Endothelial cell of hepatic sinusoid (primary cell): ENCODE measurements around the gene ASCL1.

Experiments
- in situ Hi-C: cut with HindIII; loops from 2 replicates; pipeline ENCODE4 v1.10.0; 2017; ENCODE audit warnings: low sequenced_read_pairs

ASCL1 gene

DNA sequence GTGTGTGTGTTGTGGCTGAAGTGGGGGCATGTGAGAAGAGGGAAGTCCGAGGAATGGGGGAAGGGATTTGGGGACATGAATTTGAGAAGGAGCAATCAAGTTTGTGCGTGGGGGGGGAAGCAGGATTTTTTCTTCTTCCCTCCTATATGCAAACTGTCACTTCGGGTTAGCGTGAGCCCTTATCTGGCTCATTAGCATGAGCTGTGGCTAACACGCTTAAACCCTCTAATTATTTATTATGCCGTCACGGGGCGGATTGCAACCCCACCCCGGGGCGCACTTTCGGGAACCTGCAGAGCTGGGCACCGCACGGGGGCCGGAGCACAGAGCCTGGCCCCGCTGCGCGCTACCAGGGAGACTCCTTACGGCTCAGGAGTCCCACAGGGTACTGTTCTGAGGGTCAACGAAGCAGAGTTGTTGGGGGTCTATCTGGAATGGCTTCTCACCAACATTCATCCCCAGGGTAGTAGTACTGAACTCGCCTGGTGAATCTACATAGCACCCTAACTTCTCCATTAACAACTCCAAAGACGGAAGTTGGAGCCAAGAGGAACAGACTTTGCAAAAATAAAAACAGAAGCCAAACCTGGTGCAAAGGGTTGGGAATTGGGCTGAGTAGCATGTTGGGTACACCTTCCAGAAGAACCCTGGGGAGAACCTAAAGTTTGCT is 6.4 kb upstream of the ASCL1 start:
- in situ Hi-C loops, result no loop called here

DNA sequence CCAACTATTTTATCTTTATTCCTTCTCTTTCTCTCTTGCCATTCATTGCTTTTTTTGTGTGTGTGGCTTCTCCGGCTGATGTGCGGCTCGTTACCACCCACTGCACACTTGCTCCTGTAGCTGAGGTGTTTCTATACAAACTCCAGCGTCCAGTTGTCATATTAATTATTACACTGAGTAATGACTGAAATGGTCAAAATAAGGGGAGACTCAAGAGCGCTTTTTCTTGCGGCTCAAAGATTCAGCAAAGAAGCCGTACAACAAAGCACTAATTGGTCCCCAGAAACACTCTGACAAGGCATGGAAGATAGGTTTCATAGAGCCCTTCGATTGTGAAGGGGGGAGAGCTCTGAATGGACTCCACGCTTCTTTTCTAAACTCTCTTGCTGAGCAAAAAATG is 5.6 kb upstream of the ASCL1 start:
- in situ Hi-C loops, result no loop called here

DNA sequence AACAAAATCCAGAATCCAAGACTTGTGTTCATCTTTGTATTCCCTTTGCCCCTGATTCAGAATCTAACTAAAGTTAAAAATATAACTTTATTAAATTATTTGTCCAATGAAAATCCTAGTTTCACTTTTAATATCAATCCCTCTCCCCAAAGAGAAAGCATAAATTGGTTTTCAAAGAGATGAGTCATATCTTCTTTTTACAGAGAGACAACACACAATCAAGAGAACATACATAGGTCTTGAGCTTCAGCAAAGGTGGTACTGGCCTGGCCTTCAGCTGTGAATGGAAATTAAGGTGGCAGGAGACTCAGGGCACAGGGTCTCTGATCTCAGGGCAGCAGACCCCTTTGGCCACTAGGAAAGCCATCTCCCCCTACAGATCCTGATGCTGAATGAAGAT is 4.3 kb upstream of the ASCL1 start:
- in situ Hi-C loops, result no loop called here

DNA sequence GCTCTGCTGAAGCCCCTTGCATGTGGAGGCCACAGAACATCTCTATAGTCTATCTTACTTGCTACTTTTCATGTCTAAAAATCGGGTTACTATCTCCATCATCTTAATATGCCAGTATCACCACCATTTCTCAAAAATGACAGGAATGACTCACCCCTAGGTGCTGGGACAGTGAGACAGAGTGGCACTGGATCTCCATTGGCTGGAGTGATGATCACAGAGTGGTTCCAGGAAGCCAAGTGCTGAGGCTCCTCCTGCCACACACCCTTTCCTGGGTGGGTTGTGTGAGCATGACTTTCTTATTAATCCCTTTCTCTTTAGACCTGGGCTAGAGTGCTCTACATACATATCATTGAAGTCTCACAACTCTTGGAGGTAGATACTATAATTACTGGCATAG is 3.3 kb upstream of the ASCL1 start:
- in situ Hi-C loops, result no loop called here

DNA sequence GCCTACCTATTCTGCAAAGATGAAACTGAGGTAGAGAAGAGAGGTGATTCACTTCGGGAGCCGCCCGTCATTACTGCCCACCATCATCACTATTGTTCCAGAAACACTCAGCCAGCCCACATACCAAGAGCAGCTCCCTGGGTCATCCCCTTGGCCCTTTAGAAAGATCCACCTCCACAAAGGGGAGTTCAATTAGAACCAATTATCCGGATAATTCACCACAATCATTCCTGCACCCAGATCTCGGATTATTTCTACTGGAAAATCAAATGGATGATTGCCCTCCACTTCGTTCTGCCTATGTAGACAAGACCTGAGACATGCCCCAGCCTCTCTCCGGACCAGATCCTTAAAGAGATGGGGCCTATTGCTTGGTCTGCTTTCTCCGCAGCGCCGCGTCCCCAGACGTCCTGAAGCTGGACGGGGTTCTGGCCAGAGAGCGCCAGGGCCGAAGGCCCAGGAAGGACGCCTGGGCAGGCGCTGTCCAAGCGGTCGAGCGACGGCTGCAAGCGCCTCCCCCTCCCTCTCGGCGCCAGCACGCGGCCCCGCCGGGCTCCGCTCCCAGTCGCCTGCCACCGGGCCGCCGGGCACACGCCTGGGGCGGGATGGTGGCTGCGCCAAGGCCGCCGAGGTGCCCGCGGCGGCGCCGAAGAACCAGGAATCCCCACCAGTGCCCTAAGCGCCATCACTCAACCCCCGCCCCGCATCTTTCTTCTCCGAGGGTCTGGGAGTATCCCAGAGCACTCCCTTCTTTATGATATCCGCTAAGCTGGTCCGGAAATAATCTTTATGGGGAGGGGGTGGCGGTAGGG is 1.3 kb upstream of the ASCL1 start:
- in situ Hi-C loops, result no loop called here

DNA sequence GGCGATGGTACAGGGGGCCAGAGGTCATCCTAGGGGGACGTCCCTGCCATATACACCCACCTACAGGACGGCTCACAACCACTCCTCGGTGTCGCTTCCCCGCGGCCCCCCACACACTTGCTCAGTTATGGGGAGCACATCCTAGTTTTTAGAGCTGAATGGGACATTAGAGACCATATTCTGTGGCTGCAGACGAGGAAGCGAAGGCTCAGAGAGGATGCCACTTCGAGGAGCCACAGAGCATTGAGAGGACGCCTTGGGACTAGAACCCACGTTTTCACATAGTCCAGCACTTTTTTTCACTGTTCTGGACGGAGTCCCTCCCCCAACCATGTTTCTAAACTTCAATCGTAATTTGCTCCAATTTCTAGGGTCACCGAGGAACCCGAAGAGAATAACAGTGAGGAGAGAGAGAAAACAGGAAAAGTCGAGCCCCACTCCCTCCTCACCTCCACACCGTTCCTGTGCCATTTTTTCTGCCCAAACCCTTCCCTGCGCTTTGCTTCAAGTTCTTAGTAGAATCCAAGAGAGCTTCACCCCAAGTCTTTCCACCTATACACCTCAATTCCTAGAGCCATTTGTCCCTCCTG is 641 bp upstream of the ASCL1 start:
- in situ Hi-C loops, result no loop called here

DNA sequence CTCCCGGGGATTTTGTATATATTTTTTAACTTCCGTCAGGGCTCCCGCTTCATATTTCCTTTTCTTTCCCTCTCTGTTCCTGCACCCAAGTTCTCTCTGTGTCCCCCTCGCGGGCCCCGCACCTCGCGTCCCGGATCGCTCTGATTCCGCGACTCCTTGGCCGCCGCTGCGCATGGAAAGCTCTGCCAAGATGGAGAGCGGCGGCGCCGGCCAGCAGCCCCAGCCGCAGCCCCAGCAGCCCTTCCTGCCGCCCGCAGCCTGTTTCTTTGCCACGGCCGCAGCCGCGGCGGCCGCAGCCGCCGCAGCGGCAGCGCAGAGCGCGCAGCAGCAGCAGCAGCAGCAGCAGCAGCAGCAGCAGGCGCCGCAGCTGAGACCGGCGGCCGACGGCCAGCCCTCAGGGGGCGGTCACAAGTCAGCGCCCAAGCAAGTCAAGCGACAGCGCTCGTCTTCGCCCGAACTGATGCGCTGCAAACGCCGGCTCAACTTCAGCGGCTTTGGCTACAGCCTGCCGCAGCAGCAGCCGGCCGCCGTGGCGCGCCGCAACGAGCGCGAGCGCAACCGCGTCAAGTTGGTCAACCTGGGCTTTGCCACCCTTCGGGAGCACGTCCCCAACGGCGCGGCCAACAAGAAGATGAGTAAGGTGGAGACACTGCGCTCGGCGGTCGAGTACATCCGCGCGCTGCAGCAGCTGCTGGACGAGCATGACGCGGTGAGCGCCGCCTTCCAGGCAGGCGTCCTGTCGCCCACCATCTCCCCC is 777 bp downstream of the ASCL1 start:
- in situ Hi-C loops, result no loop called here

DNA sequence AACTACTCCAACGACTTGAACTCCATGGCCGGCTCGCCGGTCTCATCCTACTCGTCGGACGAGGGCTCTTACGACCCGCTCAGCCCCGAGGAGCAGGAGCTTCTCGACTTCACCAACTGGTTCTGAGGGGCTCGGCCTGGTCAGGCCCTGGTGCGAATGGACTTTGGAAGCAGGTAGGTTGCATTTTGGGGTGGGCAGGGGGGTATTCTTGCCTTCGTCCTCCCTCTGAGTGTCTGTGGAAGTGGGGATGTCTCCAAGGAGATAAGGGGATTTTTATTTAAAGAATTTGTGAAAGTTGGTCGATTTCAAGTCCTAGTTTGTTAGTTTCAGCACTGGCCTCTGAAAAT is 1.3 kb downstream of the ASCL1 start:
- in situ Hi-C loops, result no loop called here

DNA sequence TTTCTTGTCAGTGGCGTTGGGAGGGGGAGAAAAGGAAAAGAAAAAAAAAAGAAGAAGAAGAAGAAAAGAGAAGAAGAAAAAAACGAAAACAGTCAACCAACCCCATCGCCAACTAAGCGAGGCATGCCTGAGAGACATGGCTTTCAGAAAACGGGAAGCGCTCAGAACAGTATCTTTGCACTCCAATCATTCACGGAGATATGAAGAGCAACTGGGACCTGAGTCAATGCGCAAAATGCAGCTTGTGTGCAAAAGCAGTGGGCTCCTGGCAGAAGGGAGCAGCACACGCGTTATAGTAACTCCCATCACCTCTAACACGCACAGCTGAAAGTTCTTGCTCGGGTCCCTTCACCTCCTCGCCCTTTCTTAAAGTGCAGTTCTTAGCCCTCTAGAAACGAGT is 1.9 kb downstream of the ASCL1 start:
- in situ Hi-C loops, result no loop called here

DNA sequence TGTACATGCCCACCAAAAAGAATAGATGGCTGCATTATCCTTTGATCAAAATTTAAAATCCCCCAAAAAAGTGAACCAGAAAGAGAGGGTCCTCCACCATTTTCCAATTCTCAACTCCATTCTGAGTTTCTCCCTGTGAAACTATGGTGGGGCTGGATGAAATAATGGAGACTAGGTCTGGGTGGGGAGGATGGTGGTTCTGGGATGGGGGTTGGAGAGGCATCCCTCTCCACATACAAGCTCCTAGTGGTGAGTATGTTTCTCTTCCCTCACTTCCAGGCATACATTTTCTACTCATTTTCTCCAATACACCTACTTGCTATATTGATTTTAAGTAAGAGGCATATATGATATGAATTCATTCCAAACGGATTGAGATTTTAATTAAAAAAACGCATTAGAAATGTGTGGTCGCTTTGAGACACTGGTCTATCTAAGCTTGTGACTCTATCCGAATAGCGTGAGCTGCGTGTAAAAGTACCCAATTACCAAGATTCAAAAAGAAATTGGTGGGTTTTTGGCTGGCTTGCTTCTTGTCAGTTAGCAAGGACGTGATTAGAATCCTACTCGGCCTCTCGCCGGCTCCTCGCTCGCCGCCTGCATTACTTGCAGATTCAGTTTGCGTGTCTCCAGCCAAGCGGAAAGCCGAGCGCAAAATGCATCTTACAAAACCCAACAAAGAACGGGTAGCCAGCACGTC is 3.4 kb downstream of the ASCL1 start:
- in situ Hi-C loops, result no loop called here

DNA sequence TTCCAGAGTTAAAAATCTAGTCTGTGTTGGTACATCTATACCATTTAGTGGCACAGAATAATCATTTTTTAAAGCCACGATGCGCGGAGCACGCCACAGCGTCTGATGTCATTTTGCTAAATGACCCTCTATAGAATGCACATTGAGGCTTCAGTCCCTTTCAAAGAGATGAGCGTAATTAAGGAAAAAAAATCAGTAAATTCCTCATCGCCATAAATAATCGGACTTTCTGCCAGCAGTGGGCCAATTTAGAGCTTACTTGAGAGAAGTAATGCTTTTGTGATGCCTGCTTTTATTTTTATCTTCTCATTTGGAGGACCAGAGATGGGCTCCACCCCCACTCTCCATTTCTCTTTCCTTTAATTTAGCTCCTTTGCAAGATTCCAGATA is 4.0 kb downstream of the ASCL1 start:
- in situ Hi-C loops, result no loop called here

DNA sequence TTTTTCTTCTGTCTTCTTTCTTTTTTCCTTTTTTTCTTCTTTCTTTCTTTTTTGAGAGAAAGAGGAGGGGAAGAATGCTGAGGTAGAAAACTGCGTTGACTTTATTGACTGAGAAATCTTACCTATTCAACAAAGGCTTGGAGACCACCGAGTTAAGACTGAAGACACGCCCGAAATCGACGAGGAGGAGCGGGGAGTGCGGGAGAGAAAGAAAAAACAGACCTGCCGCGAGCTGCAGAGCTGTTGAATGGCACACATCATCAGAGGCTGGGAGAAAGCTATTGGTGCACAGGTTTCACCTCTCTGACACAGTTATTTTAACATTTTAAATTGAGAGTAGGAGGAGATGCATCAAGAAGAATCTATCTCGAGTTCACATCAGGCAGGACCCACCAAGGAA is 5.1 kb downstream of the ASCL1 start:
- in situ Hi-C loops, result no loop called here

DNA sequence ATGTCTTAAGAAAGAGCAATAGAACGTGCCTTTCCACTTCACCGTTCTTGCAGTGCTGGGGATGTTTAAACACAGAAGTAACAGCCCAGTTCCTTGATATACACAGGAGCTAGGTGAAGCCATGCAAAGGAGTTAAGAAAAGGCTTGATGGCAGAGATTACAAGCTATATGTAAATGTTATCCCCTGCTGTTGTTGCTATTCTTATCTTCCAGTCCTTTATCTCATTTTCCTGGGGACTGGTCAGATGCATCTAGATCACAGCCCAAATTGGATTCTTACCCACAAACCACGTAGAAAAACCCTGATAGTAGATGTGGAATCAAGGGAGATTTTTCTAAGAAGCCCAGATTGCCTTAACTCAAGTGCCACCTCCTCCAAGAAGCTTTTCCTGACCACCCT is 5.5 kb downstream of the ASCL1 start:
- in situ Hi-C loops, result no loop called here

DNA sequence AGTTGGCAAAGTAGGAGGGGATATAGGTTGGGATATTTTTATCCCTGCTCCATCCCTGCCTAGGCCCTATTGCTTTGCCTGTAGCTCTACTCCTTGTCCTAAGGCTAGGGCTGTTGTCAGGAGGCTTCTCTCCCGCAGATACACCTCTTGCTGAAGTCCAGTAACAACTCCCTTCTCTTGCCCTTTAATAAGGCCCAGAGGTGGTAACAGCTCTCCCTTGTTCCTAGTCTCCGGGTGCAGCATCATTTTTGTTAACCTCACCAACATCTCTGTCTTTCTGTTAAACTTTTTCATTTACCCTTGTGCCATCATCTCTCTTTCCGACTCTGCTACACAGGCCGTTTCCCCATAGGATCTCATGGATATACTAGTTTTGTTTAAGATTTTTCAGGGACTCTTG is 6.3 kb downstream of the ASCL1 start:
- in situ Hi-C loops, result no loop called here

DNA sequence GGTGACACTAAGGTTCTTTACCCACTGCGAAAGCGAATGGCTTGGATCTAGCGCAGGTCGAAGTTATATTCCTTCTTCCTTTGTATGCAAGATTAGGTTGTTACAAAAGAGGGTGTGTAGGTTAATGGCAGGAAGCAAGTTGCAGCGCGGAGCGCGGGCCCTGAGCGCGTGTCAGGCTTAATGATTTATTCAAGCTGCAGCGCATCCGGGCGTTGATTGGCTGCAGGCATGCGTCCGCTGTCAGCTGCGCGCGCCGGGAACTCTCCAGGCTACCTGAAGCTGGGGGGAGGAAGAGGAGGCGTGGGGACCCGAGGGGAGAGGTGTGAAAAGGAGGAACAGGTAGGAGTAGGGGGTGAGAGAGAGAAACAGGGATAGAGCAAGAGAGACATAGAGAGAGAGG is 7.4 kb downstream of the ASCL1 start:
- in situ Hi-C loops, result no loop called here

DNA sequence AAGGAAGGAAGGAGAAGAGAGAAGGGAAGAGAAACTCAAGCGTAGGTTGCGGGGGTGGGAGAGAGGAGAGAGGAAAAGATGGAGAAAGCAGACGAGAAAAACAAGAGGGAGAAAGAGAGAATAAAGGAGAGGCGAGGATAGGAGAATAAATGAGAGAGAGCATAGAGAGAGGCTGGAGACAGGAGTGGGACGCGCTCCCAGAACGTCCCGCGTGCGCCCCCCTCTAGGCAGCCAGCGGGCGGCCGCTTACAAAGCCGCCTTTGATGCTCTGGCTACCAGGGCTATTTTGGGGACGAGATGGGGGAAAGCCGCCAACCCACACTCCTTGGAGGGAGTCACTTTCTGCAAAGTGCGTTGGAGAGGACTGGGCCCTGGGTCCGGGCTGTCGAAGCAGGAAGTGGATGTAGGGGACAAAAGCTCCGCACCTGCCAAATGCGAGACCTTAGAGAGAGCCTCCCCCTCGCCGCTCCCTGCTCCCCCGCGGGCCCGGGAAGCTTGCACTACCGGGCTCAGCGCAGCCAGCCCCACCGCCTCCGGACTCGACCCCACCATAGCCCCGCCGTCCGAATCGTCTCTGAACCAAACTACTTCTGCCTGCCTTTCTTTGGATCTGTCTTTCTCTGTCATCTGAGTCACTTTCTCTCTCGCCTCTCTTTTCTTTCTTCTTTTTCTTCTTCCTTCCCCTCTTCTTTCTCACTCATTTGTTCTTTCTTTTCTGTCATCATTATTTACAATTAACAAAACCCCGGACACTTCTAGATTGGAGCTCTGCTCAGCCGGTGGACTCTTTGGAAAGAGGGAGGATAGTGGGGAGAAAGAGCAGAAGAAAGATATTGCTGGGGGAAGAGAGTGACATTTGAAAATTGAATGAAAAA is 8.0 kb downstream of the ASCL1 start:
- in situ Hi-C loops, result no loop called here

DNA sequence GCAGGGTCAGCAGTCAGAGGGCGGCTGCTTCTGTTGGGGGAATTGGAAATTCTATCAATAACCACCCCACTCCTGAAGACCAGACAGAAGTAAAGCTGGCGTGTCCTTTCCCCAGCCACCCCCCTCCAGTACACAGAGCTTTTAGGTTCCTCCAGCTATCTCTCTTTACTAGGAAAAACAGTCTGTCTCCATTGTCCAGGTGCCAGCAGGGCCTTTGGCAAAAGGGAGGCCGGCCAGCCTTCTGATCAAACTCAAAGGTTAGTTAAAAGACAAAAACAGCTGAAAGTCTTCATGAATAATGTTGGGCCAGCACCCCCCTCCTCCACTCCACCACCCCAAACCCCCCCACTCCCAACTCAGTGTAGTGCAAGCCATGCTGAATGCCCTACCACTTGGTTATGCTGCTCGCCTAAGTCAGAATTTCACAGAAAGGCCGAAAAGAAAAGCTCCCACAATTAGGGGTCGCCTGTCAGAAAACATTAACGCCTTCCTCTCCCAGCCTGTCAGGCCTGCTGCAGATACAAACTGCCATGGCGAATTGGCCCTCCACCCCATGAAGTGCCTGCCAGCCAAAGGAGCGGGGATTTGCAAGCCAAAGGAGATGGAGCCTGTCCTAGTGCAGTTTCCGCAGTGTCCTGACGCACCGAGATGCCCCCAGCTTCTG is 8.9 kb downstream of the ASCL1 start:
- in situ Hi-C loops, result no loop called here

DNA sequence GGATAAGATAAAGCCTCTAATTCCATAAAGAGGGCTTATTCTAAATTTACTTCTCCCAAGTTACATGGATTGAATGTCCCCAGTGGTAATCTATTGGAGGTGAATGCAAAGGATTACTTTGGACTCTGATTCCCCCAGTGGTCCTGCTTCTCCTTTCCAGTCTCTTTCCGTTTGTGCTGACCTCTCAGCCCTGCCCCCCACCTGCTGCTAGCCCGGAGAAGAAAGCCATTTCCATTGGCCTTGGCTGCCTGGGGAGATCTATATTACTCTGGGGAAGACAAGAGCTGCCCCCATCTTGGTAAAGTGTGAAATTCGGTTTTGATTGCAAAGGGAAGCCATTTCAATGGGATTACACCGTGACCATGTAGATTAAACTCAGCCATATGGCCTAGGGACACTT is 13.3 kb downstream of the ASCL1 start:
- in situ Hi-C loops, result no loop called here

DNA sequence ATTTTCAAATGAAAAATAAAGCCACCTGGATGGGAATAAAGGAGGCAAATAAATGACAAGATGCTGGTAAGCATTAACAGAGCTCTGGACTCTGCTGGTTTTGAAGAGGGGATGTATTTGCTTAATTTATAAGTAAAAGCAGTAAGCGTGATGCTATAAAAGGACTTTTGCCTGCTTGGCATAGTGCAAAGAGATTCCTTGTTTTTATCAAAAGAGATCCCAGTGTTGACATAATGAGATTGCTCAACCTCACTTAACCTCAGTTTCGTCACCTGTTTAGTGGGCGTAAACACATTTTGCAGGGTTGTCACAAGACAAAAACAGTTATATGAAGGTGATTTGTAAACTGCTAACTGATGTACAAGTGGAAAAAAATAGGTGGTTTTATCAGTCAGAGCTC is 13.8 kb downstream of the ASCL1 start:
- in situ Hi-C loops, result no loop called here

DNA sequence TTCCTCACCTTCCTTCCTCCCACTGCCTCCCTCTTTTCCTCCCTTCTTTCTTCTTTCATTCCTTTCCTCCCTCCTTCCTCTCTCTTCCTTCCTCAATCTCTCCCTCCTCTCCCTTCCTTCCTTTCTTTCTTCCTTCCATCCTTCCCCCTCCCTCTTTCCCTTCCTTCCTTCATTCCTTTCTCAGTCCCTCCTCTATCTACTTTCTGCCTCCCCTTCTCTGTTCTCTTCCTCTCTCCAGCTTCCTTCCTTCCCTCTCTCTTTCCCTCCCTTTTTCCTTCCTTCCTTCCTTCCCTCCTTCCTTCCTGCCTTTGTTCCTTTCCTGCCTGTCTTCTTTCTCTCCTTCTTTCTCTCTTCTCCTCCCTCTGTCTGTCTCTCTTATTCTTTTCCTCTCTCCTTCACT is 16.1 kb downstream of the ASCL1 start:
- in situ Hi-C loops, result no loop called here
